Lower leg skin (tissue), 3 donors: Measurements from ENCODE around the gene CHI3L2.

ENCODE experiments used
- CTCF ChIP-seq, 3 donors: fragments of 450-650 bp; IDR thresholded peaks; one replicate each; pipeline ENCODE4 v1.5.1; 2016; ENCODE audit warnings: antibody characterized with exemption in 3 of 3, mild to moderate bottlenecking in 3 of 3, moderate library complexity in 2 of 3
- POLR2A ChIP-seq, 2 donors: fragments of 450-650 bp; IDR thresholded peaks; one replicate each; pipeline ENCODE4 v1.6.1; 2016 to 2017; ENCODE audit warnings: antibody characterized with exemption in 2 of 2, mild to moderate bottlenecking in 1 of 2, moderate library complexity in 1 of 2

- TF ChIP-seq CTCF (IDR thresholded peaks at IDR 0.05) = no peak
- TF ChIP-seq POLR2A (IDR thresholded peaks at IDR 0.05) = no peak
Measured at GRCh38 chr1:111200802-111201161, 26.7 kb upstream of the CHI3L2 start.
